GM12878 (cell line): ENCODE data around the gene PRPF40B. TPM values are rescaled to one million over a fixed set of nuclear protein-coding genes. Genes with fewer than 3 reads are reported as not detected.

ENCODE experiments used
- ATAC-seq: fragments of 200-7000 bp; cut with Tn5 transposase; 3 replicates; pipeline ENCODE4 v1.9.1; 2020; ENCODE audit warnings: mild to moderate bottlenecking, moderate library complexity
- BruUV-seq: library from RNA; stranded (reverse); fragments of 400-500 nt; replicated peaks from 2 replicates; lab custom pipeline; 2021; lab: Mats Ljungman, UMichigan
- CTCF ChIA-PET: fragments of 300-600 bp; sonication (Branson Sonifier 250); formaldehyde crosslinking; extraction: SDS; loops from one replicate; lab custom pipeline; 2021; ENCODE audit warnings: inconsistent platforms; lab: Yijun Ruan, JAX
- POLR2A ChIA-PET: fragments of 350-600 bp; formaldehyde crosslinking; extraction: SDS; loops from one replicate; lab custom pipeline; 2021; ENCODE audit warnings: inconsistent platforms; lab: Charles Lee
- RAD21 ChIA-PET: fragments of 300-600 bp; sonication (Branson Sonifier 250); formaldehyde crosslinking; loops from one replicate; lab custom pipeline; 2023; ENCODE audit warnings: antibody characterized with exemption; ENCODE audit not compliant: unreplicated experiment; lab: Charles Lee
- SMC1A ChIA-PET: fragments of 300-600 bp; sonication (Branson Sonifier 250); formaldehyde crosslinking; loops from one replicate; lab custom pipeline; 2023; ENCODE audit not compliant: unreplicated experiment, uncharacterized antibody; lab: Charles Lee
- DNase-seq: peaks from one replicate; pipeline ENCODE4 v3.0.0-alpha.2; 2011; ENCODE audit warnings: low read depth, low spot score
- FAIRE-seq: peaks from 3 replicates; lab custom pipeline; 2011; peaks lifted over from hg19 to GRCh38; lab: Jason Lieb, UNC
- H2AFZ ChIP-seq: 2 replicates; pipeline ENCODE4 v1.6.0; 2011; ENCODE audit warnings: low read depth, low read length, control low read depth; ENCODE audit not compliant: control insufficient read depth
- H3K27ac ChIP-seq: 2 replicates; pipeline ENCODE4 v1.5.1; 2011; ENCODE audit warnings: control low read depth; ENCODE audit not compliant: control insufficient read depth, insufficient read depth
- H3K27me3 ChIP-seq, 2 experiments: replicated peaks in 1 of 2; 2 replicates each; pipeline versions ENCODE4 v1.6.0 to v1.6.1; 2011; ENCODE audit warnings: low read length in 1 of 2; ENCODE audit not compliant: control insufficient read depth in 2 of 2, insufficient read depth in 2 of 2
- H3K36me3 ChIP-seq, 2 experiments: 2 replicates each; pipeline ENCODE4 v1.5.1; 2011; ENCODE audit warnings: low read length in 1 of 2; ENCODE audit not compliant: control insufficient read depth in 2 of 2, insufficient read depth in 2 of 2
- H3K4me1 ChIP-seq: 2 replicates; pipeline ENCODE4 v1.6.1; 2011; ENCODE audit warnings: mild to moderate bottlenecking, low read length, moderate library complexity, mixed read lengths; ENCODE audit not compliant: control insufficient read depth, insufficient read depth
- H3K4me2 ChIP-seq: 2 replicates; pipeline ENCODE4 v1.6.0; 2011; ENCODE audit warnings: control low read depth; ENCODE audit not compliant: control insufficient read depth, insufficient read depth
- H3K4me3 ChIP-seq: fragments of 200-600 bp; sonication (generic); 2 replicates; pipeline ENCODE4 v1.5.1; 2016
- H3K79me2 ChIP-seq: 2 replicates; pipeline ENCODE4 v1.6.0; 2011; ENCODE audit warnings: low read length; ENCODE audit not compliant: control insufficient read depth, insufficient read depth
- H3K9ac ChIP-seq: 2 replicates; pipeline ENCODE4 v1.8.0; 2011; ENCODE audit warnings: low read length, control low read depth, mixed read lengths; ENCODE audit not compliant: control insufficient read depth, insufficient read depth
- H3K9me3 ChIP-seq: replicated peaks from 3 replicates; pipeline ENCODE4 v1.5.1; 2011; ENCODE audit warnings: mild to moderate bottlenecking, low read length; ENCODE audit not compliant: control insufficient read depth, insufficient read depth
- H4K20me1 ChIP-seq: 2 replicates; pipeline ENCODE4 v1.6.0; 2011; ENCODE audit not compliant: control insufficient read depth, insufficient read depth
- BACH1 ChIP-seq: fragments of 450-650 bp; IDR thresholded peaks from 2 replicates; pipeline ENCODE4 v1.6.1; 2017; ENCODE audit warnings: mild to moderate bottlenecking, borderline replicate concordance
- ELK1 ChIP-seq: IDR thresholded peaks from 2 replicates; pipeline ENCODE4 v1.6.1; 2012; ENCODE audit warnings: low read depth, low read length, improper control_type of control experiment
- FOS ChIP-seq: IDR thresholded peaks from 3 replicates; pipeline ENCODE4 v1.6.1; 2011; ENCODE audit warnings: borderline replicate concordance; ENCODE audit not compliant: insufficient read length; ENCODE audit errors: extremely low read depth
- HCFC1 ChIP-seq: fragments of 150-350 bp; IDR thresholded peaks from 2 replicates; pipeline ENCODE4 v1.6.1; 2014; ENCODE audit warnings: low read length
- KLF5 ChIP-seq: fragments of 450-650 bp; IDR thresholded peaks from 2 replicates; pipeline ENCODE4 v1.6.1; 2014; ENCODE audit warnings: mild to moderate bottlenecking; ENCODE audit not compliant: partially characterized antibody
- MXI1 ChIP-seq: fragments of 150-350 bp; IDR thresholded peaks from 2 replicates; pipeline ENCODE4 v1.6.1; 2011; ENCODE audit warnings: low read depth, mild to moderate bottlenecking, inconsistent platforms, low read length, improper control_type of control experiment
- REST ChIP-seq: IDR thresholded peaks from 2 replicates; pipeline ENCODE4 v1.6.1; 2012; ENCODE audit warnings: mild to moderate bottlenecking, low read depth, low read length
- WRNIP1 ChIP-seq: IDR thresholded peaks from 2 replicates; pipeline ENCODE4 v1.6.1; 2011; ENCODE audit warnings: low read depth, low read length, improper control_type of control experiment, borderline replicate concordance
- WGBS: methylation state at CpG from one replicate; pipeline ENCODE4 v1.1.6; 2016; ENCODE audit warnings: low lambda C conversion rate; ENCODE audit not compliant: insufficient replicate concordance, insufficient coverage; ENCODE audit errors: missing lambda C conversion rate; 5-methylcytosine and 5-hydroxymethylcytosine counted together
- in situ Hi-C: fragments of 300-500 bp; cut with MboI; formaldehyde crosslinking; loops from 9 replicates; pipeline ENCODE4 v1.14.3; 2018; ENCODE audit warnings: mixed read lengths
- intact Hi-C: fragments of 100-400 bp; cut with micrococcal nuclease; formaldehyde crosslinking; loops from one replicate; pipeline ENCODE4 v1.14.2; 2022; ENCODE audit not compliant: unreplicated experiment
- polyA plus RNA-seq, 11 experiments: library from polyadenylated mRNA; depleted of rRNA in 4 of 11; unstranded in 6 of 11; stranded (reverse) in 5 of 11; fragments of >200 nt; fragmentation: Nextera tagmentation in 4 of 11; fragmentation: Illumina TruSeq in 1 of 11; extraction: Ambion mirVana in 4 of 11; extraction: Trizol in 1 of 11; gene quantifications; 1 replicate in 1 of 11; 2 replicates in 10 of 11; pipeline versions ENCODE4 v1.2.1 to v1.2.3, GENCODE V29; 2011 to 2016; ENCODE audit warnings: inconsistent platforms in 2 of 11, missing spikeins in 2 of 11, low read depth in 1 of 11
- total RNA-seq, 4 experiments: library from RNA; depleted of rRNA in 3 of 4; stranded (reverse); fragments of >200 nt in 3 of 4; fragmentation: Illumina TruSeq in 1 of 4; extraction: Trizol in 1 of 4; gene quantifications; 2 replicates each; pipeline versions ENCODE4 v1.2.1 to v1.2.3, GENCODE V29; 2013 to 2021

Gene PRPF40B
- total and polyA plus RNA-seq, 10 of the 15 experiments (the other 5 are each of a cell fraction or from before 2014, with no cell fraction given), result 0.31 to 17.9 (median 7.3) TPM

GRCh38 chr12:49583366-49584094, 39.8 kb upstream of the PRPF40B start:
- intact Hi-C loops (no loop called here), in situ Hi-C loops (no loop called here)
- Histone ChIP-seq H3K4me1 (peaks cover 17% of the 10 kb centered on the region), H2AFZ (no peak overlapping the region), H3K79me2 (no peaks in the 10 kb centered on the region), H3K9me3 (no peaks in the 10 kb centered on the region), H3K27me3 (no peaks in the 10 kb centered on the region), H3K36me3 (peaks cover 0 to 3% of the 10 kb centered on the region in 2 experiments; a peak in 3 of 4 replicates), H3K27ac (no peak overlapping the region), H3K4me2 (no peak overlapping the region), H4K20me1 (no peaks in the 10 kb centered on the region), H3K9ac (no peak overlapping the region), H3K4me3 (no peak overlapping the region)
- CTCF ChIA-PET, result interaction anchor here (0.6 to 8.7 kb wide), 11 partner anchors 9 to 256 kb away, joined by 3 to 145 read pairs (median 4); partner anchors contain the start of genes PRPF40B and SPATS2
- POLR2A ChIA-PET, result interaction anchor here (0.5 to 3.1 kb wide), 2 partner anchors 39 to 1177 kb away, joined by 3 to 13 read pairs; partner anchors contain the start of gene PRPF40B
- no peak for TF ChIP-seq MXI1
- TF ChIP-seq WRNIP1, result no peak
- TF ChIP-seq FOS, result no peak
- no TSS peak for BruUV-seq
- no peak for FAIRE-seq
- DNase-seq, result no peak
- RAD21 ChIA-PET, result interaction anchor here (1.1 to 5.9 kb wide), 8 partner anchors 32 to 252 kb away, joined by 3 to 55 read pairs (median 4); partner anchors contain the start of genes PRPF40B and SPATS2
- WGBS, result over 99% methylated on average over 12 of the region's 13 CpGs
- SMC1A ChIA-PET, result interaction anchor here (0.7 to 6.1 kb wide), 7 partner anchors 12 to 225 kb away, joined by 3 to 63 read pairs (median 5); partner anchors contain the start of gene PRPF40B
- no peak for ATAC-seq

GRCh38 chr12:49584591-49584990, 38.8 kb upstream of the PRPF40B start:
- ATAC-seq, result no peak
- no peak for DNase-seq
- no peaks in the 10 kb centered on the region for H3K79me2 ChIP-seq
- H3K27ac ChIP-seq, result no peak overlapping the region
- H3K27me3 ChIP-seq, result no peaks in the 10 kb centered on the region
- H3K9ac ChIP-seq, result no peak overlapping the region
- no peaks in the 10 kb centered on the region for H3K9me3 ChIP-seq
- H4K20me1 ChIP-seq, result no peaks in the 10 kb centered on the region
- no peak overlapping the region for H3K4me3 ChIP-seq
- intact Hi-C loops (no loop called here), in situ Hi-C loops (no loop called here)
- ChIA-PET POLR2A (no interaction called here), CTCF (interaction anchor here (0.6 to 8.7 kb wide), 4 partner anchors 17 to 225 kb away, joined by 3 to 145 read pairs (median 26); partner anchors contain the start of gene PRPF40B), RAD21 (interaction anchor here (1.1 kb wide), 1 partner anchor 38 kb away, joined by 5 read pairs; the partner anchor contains the start of gene PRPF40B), SMC1A (interaction anchor here (0.9 kb wide), 1 partner anchor 33 kb away, joined by 3 read pairs; no protein-coding TSS in a partner anchor)
- H2AFZ ChIP-seq, result no peak overlapping the region
- peaks cover 0 to 3% of the 10 kb centered on the region in 2 experiments; a peak in 3 of 4 replicates for H3K36me3 ChIP-seq
- H3K4me2 ChIP-seq, result no peak overlapping the region
- H3K4me1 ChIP-seq, result peaks cover 17% of the 10 kb centered on the region
- FAIRE-seq, result no peak
- no TSS peak for BruUV-seq
- WGBS, result 89% methylated on average over 7 of the region's 7 CpGs
- TF ChIP-seq HCFC1 (no peak), REST (no peak), BACH1 (no peak), KLF5 (no peak), ELK1 (no peak)
